ENCODE measurements around the gene ZSWIM6. TPM values are rescaled to one million over a fixed set of nuclear protein-coding genes. Genes with fewer than 3 reads are reported as not detected.

The ZSWIM6 gene
- total RNA-seq, 1 experiment from 2014 or later: 13.0 TPM

GRCh38 chr5:61306531-61307131 is 25.4 kb upstream of the ZSWIM6 start:
- DNase-seq (ENCODE audit: extremely low read depth, low read depth): no peak

- DNase-seq (ENCODE audit: extremely low read depth, low read depth): no peak
Measured at GRCh38 chr5:61307191-61307590, 24.9 kb upstream of the ZSWIM6 start.

GRCh38 chr5:61307611-61308010 is 24.4 kb upstream of the ZSWIM6 start:
- DNase-seq (ENCODE audit: extremely low read depth, low read depth): no peak

GRCh38 chr5:61308712-61309111 is 23.3 kb upstream of the ZSWIM6 start:
- no peak for DNase-seq (ENCODE audit: extremely low read depth, low read depth)

GRCh38 chr5:61309115-61309514 is 22.9 kb upstream of the ZSWIM6 start:
- no peak for DNase-seq (ENCODE audit: extremely low read depth, low read depth)

- no peak for DNase-seq (ENCODE audit: extremely low read depth, low read depth)
Measured at GRCh38 chr5:61311056-61311610, 20.9 kb upstream of the ZSWIM6 start.

GRCh38 chr5:61311836-61312808 is 19.9 kb upstream of the ZSWIM6 start:
- peak; percentile 70 for DNase-seq (ENCODE audit: extremely low read depth, low read depth)

- DNase-seq (ENCODE audit: extremely low read depth, low read depth): no peak
Measured at GRCh38 chr5:61313960-61314681, 17.9 kb upstream of the ZSWIM6 start.

- no peak for DNase-seq (ENCODE audit: extremely low read depth, low read depth)
Measured at GRCh38 chr5:61318376-61318775, 13.7 kb upstream of the ZSWIM6 start.

GRCh38 chr5:61319388-61320146 is 12.5 kb upstream of the ZSWIM6 start:
- no peak for DNase-seq (ENCODE audit: extremely low read depth, low read depth)

GRCh38 chr5:61320860-61321259 is 11.2 kb upstream of the ZSWIM6 start:
- no peak for DNase-seq (ENCODE audit: extremely low read depth, low read depth)

GRCh38 chr5:61321669-61322068 is 10.4 kb upstream of the ZSWIM6 start:
- no peak for DNase-seq (ENCODE audit: extremely low read depth, low read depth)

GRCh38 chr5:61322738-61323725 is 9.0 kb upstream of the ZSWIM6 start:
- no peak for DNase-seq (ENCODE audit: extremely low read depth, low read depth)

- DNase-seq (ENCODE audit: extremely low read depth, low read depth): peak; percentile 88
Measured at GRCh38 chr5:61327760-61328753, 4.0 kb upstream of the ZSWIM6 start.

GRCh38 chr5:61328791-61329549 is 3.1 kb upstream of the ZSWIM6 start:
- DNase-seq (ENCODE audit: extremely low read depth, low read depth): peak; percentile 70

- peak; percentile 69 for DNase-seq (ENCODE audit: extremely low read depth, low read depth)
Measured at GRCh38 chr5:61329550-61330128, 2.4 kb upstream of the ZSWIM6 start.

Measured in NCI-H460 (cell line).